GM23338 (cell line): ENCODE results near the gene FOXN1. TPM values are rescaled to one million over a fixed set of nuclear protein-coding genes. Genes with fewer than 3 reads are reported as not detected.

Source experiments
- ATAC-seq: fragments of 200-7000 bp; cut with Tn5 transposase; 3 replicates; pipeline ENCODE4 v1.9.1; 2020
- DNase-seq: peaks from one replicate; pipeline ENCODE4 v3.0.0-alpha.2; 2015; ENCODE audit warnings: low spot score
- H2AFZ ChIP-seq: fragments of 200-600 bp; sonication (generic); 2 replicates; pipeline ENCODE4 v1.8.0; 2016; ENCODE audit warnings: antibody characterized with exemption, mild to moderate bottlenecking, moderate library complexity
- H3F3A ChIP-seq: fragments of 200-600 bp; sonication (generic); replicated peaks from 2 replicates; pipeline ENCODE4 v1.8.0; 2017; ENCODE audit warnings: antibody characterized with exemption, mixed run types, low read depth
- H3K27ac ChIP-seq: fragments of 200-600 bp; sonication (generic); 2 replicates; pipeline ENCODE4 v1.6.1; 2016; ENCODE audit warnings: low read depth
- H3K27me3 ChIP-seq: fragments of 200-600 bp; sonication (generic); 2 replicates; pipeline ENCODE4 v1.8.0; 2016; ENCODE audit warnings: mild to moderate bottlenecking, mixed run types, moderate library complexity; ENCODE audit not compliant: insufficient read depth
- H3K36me3 ChIP-seq: fragments of 200-600 bp; sonication (generic); 2 replicates; pipeline ENCODE4 v1.8.0; 2016; ENCODE audit warnings: mild to moderate bottlenecking; ENCODE audit not compliant: insufficient read depth
- H3K4me1 ChIP-seq: fragments of 200-600 bp; sonication (generic); 2 replicates; pipeline ENCODE4 v1.8.0; 2016; ENCODE audit warnings: mild to moderate bottlenecking, moderate library complexity; ENCODE audit not compliant: insufficient read depth
- H3K4me2 ChIP-seq: fragments of 200-600 bp; sonication (generic); 2 replicates; pipeline ENCODE4 v1.7.1; 2017; ENCODE audit warnings: mixed run types
- H3K4me3 ChIP-seq: fragments of 200-600 bp; sonication (generic); 2 replicates; pipeline ENCODE4 v1.6.1; 2016; ENCODE audit warnings: mixed run types
- H3K79me2 ChIP-seq: fragments of 200-600 bp; sonication (generic); replicated peaks from 2 replicates; pipeline ENCODE4 v1.8.0; 2017; ENCODE audit warnings: mild to moderate bottlenecking; ENCODE audit not compliant: insufficient read depth
- H3K9me2 ChIP-seq: fragments of 200-600 bp; sonication (generic); 2 replicates; pipeline ENCODE4 v1.8.0; 2017; ENCODE audit not compliant: insufficient read depth
- H4K20me1 ChIP-seq: fragments of 200-600 bp; sonication (generic); replicated peaks from 2 replicates; pipeline ENCODE4 v1.8.0; 2017; ENCODE audit warnings: mild to moderate bottlenecking; ENCODE audit not compliant: insufficient read depth
- H3K27ac Mint-ChIP-seq: 2 replicates; pipeline ENCODE4 v1.8.0; 2020; ENCODE audit warnings: inconsistent platforms, mild to moderate bottlenecking, moderate library complexity, mixed read lengths
- H3K27me3 Mint-ChIP-seq: 3 replicates; pipeline ENCODE4 v1.8.0; 2022; ENCODE audit warnings: low read depth, mild to moderate bottlenecking, moderate library complexity, mixed read lengths, inconsistent platforms; ENCODE audit not compliant: insufficient read depth, poor library complexity
- H3K36me3 Mint-ChIP-seq: 3 replicates; pipeline ENCODE4 v1.8.0; 2021; ENCODE audit warnings: low read depth, mild to moderate bottlenecking, inconsistent platforms, moderate library complexity, mixed read lengths
- H3K4me1 Mint-ChIP-seq: 3 replicates; pipeline ENCODE4 v1.8.0; 2020; ENCODE audit warnings: mild to moderate bottlenecking, inconsistent platforms, mixed read lengths
- H3K4me3 Mint-ChIP-seq: 3 replicates; pipeline ENCODE4 v1.8.0; 2021; ENCODE audit warnings: moderate library complexity, mild to moderate bottlenecking, inconsistent platforms, mixed read lengths
- H3K9me3 Mint-ChIP-seq: 3 replicates; pipeline ENCODE4 v1.8.0; 2020; ENCODE audit warnings: moderate library complexity, mild to moderate bottlenecking, inconsistent platforms, mixed read lengths
- CREB1 ChIP-seq: fragments of 250-450 bp; sonication (Bioruptor Pico); IDR thresholded peaks from 2 replicates; pipeline ENCODE4 v1.5.0; 2020; ENCODE audit warnings: low read depth, mild to moderate bottlenecking, moderate library complexity
- EZH2phosphoT487 ChIP-seq: fragments of 200-600 bp; sonication (generic); IDR thresholded peaks from one replicate; pipeline ENCODE4 v1.8.1; 2018; ENCODE audit warnings: antibody characterized with exemption; ENCODE audit not compliant: unreplicated experiment
- POLR2AphosphoS5 ChIP-seq: IDR thresholded peaks from 2 replicates; pipeline ENCODE4 v1.6.1; 2016; ENCODE audit warnings: antibody characterized with exemption, low read depth
- STAT1 ChIP-seq: IDR thresholded peaks from one replicate; pipeline ENCODE4 v1.6.1; 2016; ENCODE audit warnings: antibody characterized with exemption; ENCODE audit not compliant: unreplicated experiment
- polyA plus RNA-seq: library from polyadenylated mRNA; unstranded; fragments of >200 nt; fragmentation: Nextera tagmentation; extraction: Ambion mirVana; gene quantifications from 2 replicates; pipeline ENCODE4 v1.2.1, GENCODE V29; 2016
- total RNA-seq: library from RNA; depleted of rRNA; stranded (reverse); fragments of >200 nt; shearing (Covaris generic); gene quantifications from 2 replicates; pipeline ENCODE4 v1.2.3, GENCODE V29; 2014
- TF ChIP-seq, protein P1 (sequence below): IDR thresholded peaks from one replicate; pipeline ENCODE4 v1.6.1; 2018; ENCODE audit warnings: antibody characterized with exemption; ENCODE audit not compliant: unreplicated experiment

Gene FOXN1
- total and polyA plus RNA-seq, 2 experiments from 2014 or later: not detected

DNA sequence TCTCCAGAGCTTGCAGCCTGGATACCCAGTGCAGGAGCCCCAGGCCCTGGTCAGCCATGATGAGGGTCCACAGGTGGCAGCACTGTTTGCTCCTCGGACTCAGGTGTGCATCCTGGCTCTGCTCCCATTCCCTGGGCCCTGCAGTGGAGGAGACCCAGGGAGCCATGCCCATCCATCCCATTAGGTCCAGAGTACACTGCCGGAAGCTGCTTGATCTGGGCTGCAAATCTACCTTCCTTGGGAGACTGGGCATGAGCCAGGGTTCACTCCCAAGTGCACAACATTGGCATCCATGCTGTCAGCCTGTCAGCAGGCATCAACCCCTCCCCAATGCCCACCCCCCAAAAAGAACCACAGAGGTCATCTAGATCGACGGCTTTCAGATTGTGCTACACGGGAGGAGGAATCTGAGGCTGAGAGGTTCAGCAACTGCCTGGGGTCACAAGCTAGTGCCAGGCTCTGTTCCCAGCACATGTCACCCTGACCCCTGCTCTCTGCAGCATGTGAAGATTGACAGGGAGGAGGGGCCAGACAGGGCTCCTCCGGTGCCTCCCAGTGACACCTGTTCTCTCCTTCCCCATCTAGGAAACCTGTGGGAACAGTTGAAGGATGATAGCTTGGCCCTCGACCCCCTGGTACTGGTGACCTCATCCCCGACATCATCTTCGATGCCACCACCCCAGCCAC, 30.5 kb downstream of the FOXN1 start:
- no peaks in the 10 kb centered on the region for H3K27me3 ChIP-seq
- Mint-ChIP-seq H3K4me3 (no peak overlapping the region), H3K4me1 (0 out of 3 replicates have a peak, but pooled peaks cover 3% of the 10 kb centered on the region), H3K36me3 (no peaks in the 10 kb centered on the region), H3K27ac (no peak overlapping the region), H3K27me3 (peaks cover 10% of the 10 kb centered on the region), H3K9me3 (no peaks in the 10 kb centered on the region)
- no peak overlapping the region for H3K4me3 ChIP-seq
- no peaks in the 10 kb centered on the region for H4K20me1 ChIP-seq
- H3F3A ChIP-seq: no peaks in the 10 kb centered on the region
- no peaks in the 10 kb centered on the region for H3K36me3 ChIP-seq
- DNase-seq: no peak
- no peak for TF ChIP-seq POLR2AphosphoS5
- TF ChIP-seq EZH2phosphoT487: no peak
- TF ChIP-seq, protein P1, sequence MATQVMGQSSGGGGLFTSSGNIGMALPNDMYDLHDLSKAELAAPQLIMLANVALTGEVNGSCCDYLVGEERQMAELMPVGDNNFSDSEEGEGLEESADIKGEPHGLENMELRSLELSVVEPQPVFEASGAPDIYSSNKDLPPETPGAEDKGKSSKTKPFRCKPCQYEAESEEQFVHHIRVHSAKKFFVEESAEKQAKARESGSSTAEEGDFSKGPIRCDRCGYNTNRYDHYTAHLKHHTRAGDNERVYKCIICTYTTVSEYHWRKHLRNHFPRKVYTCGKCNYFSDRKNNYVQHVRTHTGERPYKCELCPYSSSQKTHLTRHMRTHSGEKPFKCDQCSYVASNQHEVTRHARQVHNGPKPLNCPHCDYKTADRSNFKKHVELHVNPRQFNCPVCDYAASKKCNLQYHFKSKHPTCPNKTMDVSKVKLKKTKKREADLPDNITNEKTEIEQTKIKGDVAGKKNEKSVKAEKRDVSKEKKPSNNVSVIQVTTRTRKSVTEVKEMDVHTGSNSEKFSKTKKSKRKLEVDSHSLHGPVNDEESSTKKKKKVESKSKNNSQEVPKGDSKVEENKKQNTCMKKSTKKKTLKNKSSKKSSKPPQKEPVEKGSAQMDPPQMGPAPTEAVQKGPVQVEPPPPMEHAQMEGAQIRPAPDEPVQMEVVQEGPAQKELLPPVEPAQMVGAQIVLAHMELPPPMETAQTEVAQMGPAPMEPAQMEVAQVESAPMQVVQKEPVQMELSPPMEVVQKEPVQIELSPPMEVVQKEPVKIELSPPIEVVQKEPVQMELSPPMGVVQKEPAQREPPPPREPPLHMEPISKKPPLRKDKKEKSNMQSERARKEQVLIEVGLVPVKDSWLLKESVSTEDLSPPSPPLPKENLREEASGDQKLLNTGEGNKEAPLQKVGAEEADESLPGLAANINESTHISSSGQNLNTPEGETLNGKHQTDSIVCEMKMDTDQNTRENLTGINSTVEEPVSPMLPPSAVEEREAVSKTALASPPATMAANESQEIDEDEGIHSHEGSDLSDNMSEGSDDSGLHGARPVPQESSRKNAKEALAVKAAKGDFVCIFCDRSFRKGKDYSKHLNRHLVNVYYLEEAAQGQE: no peak
- no peak for TF ChIP-seq CREB1 (CRISPR knock-in tag)
- TF ChIP-seq STAT1: no peak
- no peaks in the 10 kb centered on the region for H3K9me2 ChIP-seq
- H3K79me2 ChIP-seq: no peaks in the 10 kb centered on the region
- ATAC-seq: no peak
- no peak overlapping the region for H3K27ac ChIP-seq
- no peak overlapping the region for H2AFZ ChIP-seq
- no peak overlapping the region for H3K4me2 ChIP-seq
- H3K4me1 ChIP-seq: no peaks in the 10 kb centered on the region; the same call in 1 of the 2 replicates

DNA sequence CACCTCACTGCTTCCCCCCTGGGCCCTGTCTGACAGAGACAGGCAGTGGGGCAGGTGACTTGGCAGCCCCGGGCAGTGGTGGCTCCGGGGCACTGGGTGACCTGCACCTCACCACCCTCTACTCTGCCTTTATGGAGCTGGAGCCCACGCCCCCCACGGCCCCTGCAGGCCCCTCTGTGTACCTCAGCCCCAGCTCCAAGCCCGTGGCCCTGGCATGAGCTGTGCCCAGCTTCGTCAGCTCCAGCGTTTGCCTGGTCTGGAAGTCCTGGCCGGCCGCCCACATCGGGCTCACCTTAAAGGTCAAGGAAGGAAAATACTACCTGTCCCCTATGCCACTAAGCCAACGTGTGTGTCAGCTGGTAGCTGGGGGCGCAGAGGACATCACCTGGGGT, 31.1 kb downstream of the FOXN1 start:
- no peak overlapping the region for H3K4me3 Mint-ChIP-seq
- no peaks in the 10 kb centered on the region for H3K9me3 Mint-ChIP-seq
- H3K9me2 ChIP-seq: no peaks in the 10 kb centered on the region
- no peak overlapping the region for H3K4me3 ChIP-seq
- peaks cover 10% of the 10 kb centered on the region for H3K27me3 Mint-ChIP-seq
- no peak overlapping the region for H3K4me2 ChIP-seq
- no peaks in the 10 kb centered on the region for H3K36me3 ChIP-seq
- TF ChIP-seq, protein P1: no peak
- ATAC-seq (no peak), DNase-seq (no peak)
- H3K36me3 Mint-ChIP-seq: no peaks in the 10 kb centered on the region
- 0 out of 3 replicates have a peak, but pooled peaks cover 3% of the 10 kb centered on the region for H3K4me1 Mint-ChIP-seq
- no peaks in the 10 kb centered on the region for H4K20me1 ChIP-seq
- no peaks in the 10 kb centered on the region; the same call in 1 of the 2 replicates for H3K4me1 ChIP-seq
- no peak overlapping the region for H2AFZ ChIP-seq
- H3F3A ChIP-seq: no peaks in the 10 kb centered on the region
- no peaks in the 10 kb centered on the region for H3K27me3 ChIP-seq
- no peak overlapping the region for H3K27ac ChIP-seq
- no peaks in the 10 kb centered on the region for H3K79me2 ChIP-seq
- H3K27ac Mint-ChIP-seq: no peak overlapping the region
